Parathyroid adenoma (tissue), 2 donors: ENCODE data around the gene GSTT4.

Experiments
- H2AFZ ChIP-seq: fragments of 300-600 bp; sonication (generic); one replicate; pipeline ENCODE4 v1.7.0; 2017; ENCODE audit warnings: antibody characterized with exemption, mild to moderate bottlenecking
- H3K27ac ChIP-seq: fragments of 300-600 bp; sonication (generic); one replicate; pipeline ENCODE4 v1.7.0; 2017
- H3K27me3 ChIP-seq: fragments of 300-600 bp; sonication (generic); one replicate; pipeline ENCODE4 v1.7.0; 2017; ENCODE audit warnings: low read length; ENCODE audit not compliant: control insufficient read depth, insufficient read depth
- H3K36me3 ChIP-seq: fragments of 300-600 bp; sonication (generic); one replicate; pipeline ENCODE4 v1.7.0; 2017; ENCODE audit warnings: low read length; ENCODE audit not compliant: control insufficient read depth, insufficient read depth
- H3K4me1 ChIP-seq: fragments of 300-600 bp; sonication (generic); one replicate; pipeline ENCODE4 v1.7.0; 2017; ENCODE audit warnings: control low read depth
- H3K4me2 ChIP-seq: fragments of 300-600 bp; sonication (generic); one replicate; pipeline ENCODE4 v1.7.0; 2017; ENCODE audit warnings: low read length
- H3K4me3 ChIP-seq: fragments of 300-600 bp; sonication (generic); one replicate; pipeline ENCODE4 v1.7.0; 2017; ENCODE audit warnings: low read depth, low read length
- H3K79me2 ChIP-seq: fragments of 300-600 bp; sonication (generic); one replicate; pipeline ENCODE4 v1.7.0; 2017; ENCODE audit warnings: control low read depth
- H3K9ac ChIP-seq: fragments of 300-600 bp; sonication (generic); one replicate; pipeline ENCODE4 v1.7.0; 2017; ENCODE audit warnings: mild to moderate bottlenecking
- H3K9me3 ChIP-seq: fragments of 300-600 bp; sonication (generic); one replicate; pipeline ENCODE4 v1.7.0; 2017; ENCODE audit warnings: low read length; ENCODE audit not compliant: control insufficient read depth
- CTCF ChIP-seq: fragments of 300-600 bp; sonication (generic); IDR thresholded peaks from one replicate; pipeline ENCODE4 v1.7.0; 2017; ENCODE audit warnings: antibody characterized with exemption, mild to moderate bottlenecking
- donor health status: primary hyperparathyroidism.

GSTT4 gene

GRCh38 chr22:24005201-24005600 is at the start of gene GSTT4:
Gene GSTT4 (minus strand): TSS chr22:24005453. CDS start chr22:24005356, 97 bp downstream.
- Histone ChIP-seq H3K27ac (no peak within 1 kb of the TSS), H3K79me2 (no peaks in the 10 kb centered on the region), H3K9me3 (no peaks in the 10 kb centered on the region), H3K4me2 (no peak within 1 kb of the TSS), H3K4me3 (no peak within 1 kb of the TSS), H3K36me3 (no peaks in the 10 kb centered on the region), H3K4me1 (no peaks in the 10 kb centered on the region), H2AFZ (no peak within 1 kb of the TSS), H3K27me3 (no peaks in the 10 kb centered on the region), H3K9ac (no peak within 1 kb of the TSS)
- TF ChIP-seq CTCF = no peak

- Histone ChIP-seq H3K9ac (no peak overlapping the region), H3K4me1 (no peaks in the 10 kb centered on the region), H3K36me3 (no peaks in the 10 kb centered on the region), H2AFZ (no peak overlapping the region), H3K79me2 (no peaks in the 10 kb centered on the region), H3K9me3 (no peaks in the 10 kb centered on the region), H3K27ac (no peak overlapping the region), H3K27me3 (no peaks in the 10 kb centered on the region), H3K4me3 (no peak overlapping the region), H3K4me2 (no peak overlapping the region)
- TF ChIP-seq CTCF = no peak
Observed at GRCh38 chr22:24054356-24054755, 49.1 kb upstream of the GSTT4 start.

GRCh38 chr22:24053481-24054226 is 48.4 kb upstream of the GSTT4 start:
- H3K9ac ChIP-seq = no peak overlapping the region
- no peak overlapping the region for H3K27ac ChIP-seq
- no peaks in the 10 kb centered on the region for H3K79me2 ChIP-seq
- H3K36me3 ChIP-seq = no peaks in the 10 kb centered on the region
- H2AFZ ChIP-seq = no peak overlapping the region
- H3K9me3 ChIP-seq = no peaks in the 10 kb centered on the region
- no peaks in the 10 kb centered on the region for H3K27me3 ChIP-seq
- H3K4me3 ChIP-seq = no peak overlapping the region
- no peak for TF ChIP-seq CTCF
- H3K4me2 ChIP-seq = no peak overlapping the region
- H3K4me1 ChIP-seq = no peaks in the 10 kb centered on the region

GRCh38 chr22:24051568-24051967 is 46.3 kb upstream of the GSTT4 start:
- Histone ChIP-seq H3K27ac (no peak overlapping the region), H3K4me2 (no peak overlapping the region), H3K9me3 (no peaks in the 10 kb centered on the region), H2AFZ (no peak overlapping the region), H3K36me3 (no peaks in the 10 kb centered on the region), H3K79me2 (no peaks in the 10 kb centered on the region), H3K4me3 (no peak overlapping the region), H3K4me1 (no peaks in the 10 kb centered on the region), H3K9ac (no peak overlapping the region), H3K27me3 (no peaks in the 10 kb centered on the region)
- no peak for TF ChIP-seq CTCF

- Histone ChIP-seq H3K9me3 (no peaks in the 10 kb centered on the region), H2AFZ (no peak overlapping the region), H3K4me1 (no peaks in the 10 kb centered on the region), H3K27ac (no peak overlapping the region), H3K4me3 (no peak overlapping the region), H3K4me2 (no peak overlapping the region), H3K9ac (no peak overlapping the region), H3K79me2 (no peaks in the 10 kb centered on the region), H3K36me3 (no peaks in the 10 kb centered on the region), H3K27me3 (no peaks in the 10 kb centered on the region)
- TF ChIP-seq CTCF = no peak
Observed at GRCh38 chr22:24051028-24051427, 45.8 kb upstream of the GSTT4 start.
